ENCODE measurements around the gene GIPC2. TPM values are rescaled to one million over a fixed set of nuclear protein-coding genes. Genes with fewer than 3 reads are reported as not detected.

Gene GIPC2
- total and polyA plus RNA-seq, 2 donors (not counting 3 experiments of a cell fraction or from before 2014, with no cell fraction given), result 2.8 to 9.6 TPM

- ChIA-PET POLR2A (interaction anchor here (2.7 kb wide), 1 partner anchor 49 kb away, joined by 16 read pairs; the partner anchor contains the start of gene DNAJB4), CTCF (interaction anchor here (1.0 to 1.9 kb wide), 3 partner anchors 17 to 61 kb away, joined by 3 to 10 read pairs (median 3); no protein-coding TSS in a partner anchor)
- H3K27me3 ChIP-seq (ENCODE audit: control insufficient read depth in 2 of 2, insufficient read depth in 2 of 2, low read length in 2 of 2), result no peaks in the 10 kb centered on the region
- DNase-seq (ENCODE audit: low read depth, low spot score) (no peak), FAIRE-seq (no peak)
- no peaks in the 10 kb centered on the region for H3K9me1 ChIP-seq (replicated peaks; ENCODE audit: control insufficient read depth, extremely low read depth, insufficient read depth, low read length)
- intact Hi-C loops (cut with micrococcal nuclease) (no loop called here), dilution Hi-C loops (cut with MboI; ENCODE audit: extremely low pct_ligation_motif_present, low sequenced_read_pairs) (no loop called here)
- H3K4me3 ChIP-seq (replicated peaks in 1 of 3; ENCODE audit: insufficient read depth in 1 of 3, low read depth in 1 of 3, low read length in 3 of 3), result no peak overlapping the region
- no peaks in the 10 kb centered on the region for H3K9me3 ChIP-seq (replicated peaks; ENCODE audit: control insufficient read depth, insufficient read depth, low read length)
- no peak overlapping the region for H2AFZ ChIP-seq (ENCODE audit: low read depth, low read length)
- H3K4me1 ChIP-seq (ENCODE audit: control insufficient read depth, extremely low read depth, insufficient read depth, low read length), result peaks cover 25% of the 10 kb centered on the region
- no peak overlapping the region for H3K4me2 ChIP-seq (ENCODE audit: insufficient read depth, low read length)
- no peak overlapping the region for H3K9ac ChIP-seq (replicated peaks; ENCODE audit: extremely low read depth, insufficient read depth, low read length)
- H3K79me2 ChIP-seq (ENCODE audit: control insufficient read depth, insufficient read depth, low read length), result no peaks in the 10 kb centered on the region
- no TSS peak for BruUV-seq (replicated peaks)
- no peak overlapping the region for H3K27ac ChIP-seq (ENCODE audit: insufficient read depth, low read depth, low read length)
- no peaks in the 10 kb centered on the region for H4K20me1 ChIP-seq (replicated peaks; ENCODE audit: control insufficient read depth, extremely low read depth, insufficient read depth, low read length)
- H3K36me3 ChIP-seq (ENCODE audit: control insufficient read depth in 2 of 2, extremely low read depth in 1 of 2, insufficient read depth in 2 of 2, low read length in 2 of 2), result no peaks in the 10 kb centered on the region
- no peak for TF ChIP-seq GATA2 (IDR thresholded peaks at IDR 0.05; ENCODE audit: insufficient read depth, insufficient read length, low read depth, low read length)
- no peak for TF ChIP-seq POLR2AphosphoS5 (IDR thresholded peaks at IDR 0.05; ENCODE audit: insufficient read depth, low read depth, low read length)
- TF ChIP-seq POLR2A (IDR thresholded peaks at IDR 0.05; ENCODE audit: low read depth, low read length), result no peak
These were observed 7.7 kb downstream of the GIPC2 start for GRCh38 chr1:78053498-78053897.

DNA sequence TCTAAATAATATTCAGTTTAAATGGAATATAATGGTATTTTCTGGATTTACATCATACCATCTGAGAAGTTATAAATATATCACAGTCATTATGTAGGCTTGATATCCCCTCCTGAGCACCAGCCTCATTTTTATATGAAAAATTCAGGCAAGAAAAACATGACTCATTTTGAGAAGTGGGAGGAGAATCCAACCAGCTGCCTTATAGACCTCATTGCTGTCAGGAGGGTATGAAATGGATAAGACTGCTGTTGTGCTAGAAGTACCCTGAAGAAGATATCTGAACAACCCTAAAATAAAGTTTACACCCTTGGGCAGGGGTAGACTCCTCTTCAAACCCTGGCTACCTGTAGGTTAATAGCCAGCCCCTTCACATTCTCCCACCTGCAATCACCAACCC is 8.8 kb downstream of the GIPC2 start:
- Histone ChIP-seq H3K9ac (replicated peaks; ENCODE audit: extremely low read depth, insufficient read depth, low read length) (no peak overlapping the region), H4K20me1 (replicated peaks; ENCODE audit: control insufficient read depth, extremely low read depth, insufficient read depth, low read length) (no peaks in the 10 kb centered on the region), H3K4me1 (ENCODE audit: control insufficient read depth, extremely low read depth, insufficient read depth, low read length) (peaks cover 25% of the 10 kb centered on the region), H3K36me3 (ENCODE audit: control insufficient read depth in 2 of 2, extremely low read depth in 1 of 2, insufficient read depth in 2 of 2, low read length in 2 of 2) (no peaks in the 10 kb centered on the region), H3K4me2 (ENCODE audit: insufficient read depth, low read length) (no peak overlapping the region), H3K79me2 (ENCODE audit: control insufficient read depth, insufficient read depth, low read length) (no peaks in the 10 kb centered on the region), H3K9me1 (replicated peaks; ENCODE audit: control insufficient read depth, extremely low read depth, insufficient read depth, low read length) (no peaks in the 10 kb centered on the region), H3K27ac (ENCODE audit: insufficient read depth, low read depth, low read length) (no peak overlapping the region), H2AFZ (ENCODE audit: low read depth, low read length) (no peak overlapping the region), H3K9me3 (replicated peaks; ENCODE audit: control insufficient read depth, insufficient read depth, low read length) (no peaks in the 10 kb centered on the region), H3K4me3 (replicated peaks in 1 of 3; ENCODE audit: insufficient read depth in 1 of 3, low read depth in 1 of 3, low read length in 3 of 3) (no peak overlapping the region), H3K27me3 (ENCODE audit: control insufficient read depth in 2 of 2, insufficient read depth in 2 of 2, low read length in 2 of 2) (no peaks in the 10 kb centered on the region)
- ChIA-PET POLR2A (interaction anchor here (0.6 to 2.7 kb wide), 2 partner anchors 24 to 50 kb away, joined by 3 to 16 read pairs; partner anchors contain the start of gene DNAJB4), CTCF (interaction anchor here (1.4 to 1.9 kb wide), 3 partner anchors 16 to 60 kb away, joined by 3 to 10 read pairs (median 4); no protein-coding TSS in a partner anchor)
- DNase-seq (ENCODE audit: low read depth, low spot score), result peak; percentile 52
- FAIRE-seq, result no peak
- dilution Hi-C loops (cut with MboI; ENCODE audit: extremely low pct_ligation_motif_present, low sequenced_read_pairs) (no loop called here), intact Hi-C loops (cut with micrococcal nuclease) (no loop called here)
- TF ChIP-seq FOS (IDR thresholded peaks at IDR 0.05; ENCODE audit: borderline replicate concordance, insufficient read depth, low read length) (peak; percentile 19), MYC (IDR thresholded peaks at IDR 0.05; ENCODE audit: low read depth, low read length) (no peak)
- no TSS peak for BruUV-seq (replicated peaks)
